HCT116 (cell line): Measurements from ENCODE around the gene ACMSD. TPM values are rescaled to one million over a fixed set of nuclear protein-coding genes. Genes with fewer than 3 reads are reported as not detected.

ENCODE experiments used
- ATAC-seq: fragments of 200-7000 bp; cut with Tn5 transposase; 2 replicates; pipeline ENCODE4 v1.9.1; 2020; ENCODE audit warnings: mild to moderate bottlenecking, moderate library complexity
- BruUV-seq: library from RNA; stranded (reverse); fragments of 400-500 nt; replicated peaks from 2 replicates; lab custom pipeline; 2021; lab: Mats Ljungman, UMichigan
- CTCF ChIA-PET: fragments of 300-600 bp; sonication (Branson Sonifier 250); formaldehyde crosslinking; loops from one replicate; lab custom pipeline; 2021; ENCODE audit warnings: antibody characterized with exemption; lab: Charles Lee
- POLR2A ChIA-PET: fragments of 300-600, 350-600 bp; sonication (Branson Sonifier 250); formaldehyde crosslinking; loops from one replicate; lab custom pipeline; 2021; ENCODE audit warnings: antibody characterized with exemption; lab: Charles Lee
- RAD21 ChIA-PET, 2 experiments: fragments of 300-600 bp; sonication (Branson Sonifier 250); formaldehyde crosslinking; loops; one replicate each; lab custom pipeline; 2023; ENCODE audit warnings: low total read pairs in 2 of 2; ENCODE audit not compliant: uncharacterized antibody in 2 of 2, unreplicated experiment in 2 of 2, low non-redundant PET in 1 of 2; lab: Charles Lee
- DNase-seq: peaks from one replicate; pipeline ENCODE4 v3.0.0-alpha.2; 2010; ENCODE audit warnings: low read depth, low spot score
- H2AFZ ChIP-seq: fragments of 200-600 bp; shearing (Covaris generic), sonication (generic); 2 replicates; pipeline ENCODE4 v1.6.1; 2017; ENCODE audit warnings: low read depth, mixed run types, mixed read lengths, antibody characterized with exemption, low read length; ENCODE audit not compliant: poor library complexity, severe bottlenecking
- H3K27ac ChIP-seq: 2 replicates; pipeline ENCODE4 v1.5.1; 2012; ENCODE audit warnings: low read depth, low read length
- H3K27me3 ChIP-seq: fragments of 200-600 bp; sonication (generic); 2 replicates; pipeline ENCODE4 v1.6.1; 2016; ENCODE audit warnings: mixed run types, low read length, mixed read lengths; ENCODE audit not compliant: insufficient read depth
- H3K36me3 ChIP-seq, 2 experiments: fragments of 200-500 bp in 1 of 2; fragments of 200-600 bp in 1 of 2; sonication (Bioruptor generic) in 1 of 2; sonication (generic) in 1 of 2; 2 replicates each; pipeline versions ENCODE4 v1.5.1 to v1.6.1; 2014 to 2016; ENCODE audit warnings: low read length in 2 of 2, inconsistent platforms in 1 of 2, mixed read lengths in 1 of 2, mixed run types in 1 of 2; ENCODE audit not compliant: insufficient read depth in 2 of 2, control insufficient read depth in 1 of 2
- H3K4me1 ChIP-seq, 2 experiments: fragments of 200-600 bp in 1 of 2; sonication (generic) in 1 of 2; 2 replicates each; pipeline versions ENCODE4 v1.5.1 to v1.6.1; 2012 to 2017; ENCODE audit warnings: low read length in 2 of 2, inconsistent platforms in 1 of 2, mild to moderate bottlenecking in 1 of 2, mixed read lengths in 1 of 2, mixed run types in 1 of 2, moderate library complexity in 1 of 2; ENCODE audit not compliant: insufficient read depth in 2 of 2, control insufficient read depth in 1 of 2
- H3K4me2 ChIP-seq: fragments of 200-600 bp; sonication (generic); 2 replicates; pipeline ENCODE4 v1.6.1; 2017; ENCODE audit warnings: mixed run types, low read length, mixed read lengths
- H3K4me3 ChIP-seq, 2 experiments: fragments of 200-600 bp in 1 of 2; sonication (generic) in 1 of 2; replicated peaks in 1 of 2; 2 replicates each; pipeline ENCODE4 v1.5.1; 2011 to 2016; ENCODE audit warnings: low read length in 2 of 2, control low read depth in 1 of 2, low read depth in 1 of 2, mild to moderate bottlenecking in 1 of 2, mixed read lengths in 1 of 2, mixed run types in 1 of 2
- H3K79me2 ChIP-seq: fragments of 200-600 bp; sonication (generic); 2 replicates; pipeline ENCODE4 v1.6.1; 2017; ENCODE audit warnings: mild to moderate bottlenecking, mixed run types, low read length, moderate library complexity, mixed read lengths; ENCODE audit not compliant: insufficient read depth
- H3K9ac ChIP-seq: fragments of 200-600 bp; sonication (generic); 2 replicates; pipeline ENCODE4 v1.6.1; 2016; ENCODE audit warnings: low read length, mixed read lengths
- H3K9me2 ChIP-seq: fragments of 200-600 bp; sonication (generic), shearing (Covaris generic); 2 replicates; pipeline ENCODE4 v1.6.1; 2017; ENCODE audit warnings: mixed run types, mild to moderate bottlenecking, moderate library complexity; ENCODE audit not compliant: insufficient read depth
- H3K9me3 ChIP-seq, 2 experiments: fragments of 200-500 bp in 1 of 2; fragments of 200-600 bp in 1 of 2; sonication (Bioruptor generic) in 1 of 2; sonication (generic) in 1 of 2; 2 replicates each; pipeline ENCODE4 v1.6.1; 2014 to 2017; ENCODE audit warnings: low read length in 2 of 2, mixed read lengths in 2 of 2, inconsistent platforms in 1 of 2, low read depth in 1 of 2, mild to moderate bottlenecking in 1 of 2, mixed run types in 1 of 2, moderate library complexity in 1 of 2; ENCODE audit not compliant: control insufficient read depth in 1 of 2, insufficient read depth in 1 of 2
- H4K20me1 ChIP-seq: fragments of 200-600 bp; sonication (generic), shearing (Covaris generic); 2 replicates; pipeline ENCODE4 v1.6.1; 2017; ENCODE audit warnings: mixed run types, mild to moderate bottlenecking, moderate library complexity; ENCODE audit not compliant: insufficient read depth
- CBX3 ChIP-seq: IDR thresholded peaks from 2 replicates; pipeline ENCODE4 v1.6.1; 2012; ENCODE audit warnings: low read depth
- CEBPB ChIP-seq: IDR thresholded peaks from 2 replicates; pipeline ENCODE4 v1.6.1; 2012; ENCODE audit warnings: low read depth
- CTCF ChIP-seq, 3 experiments: fragments of 200-600 bp in 1 of 3; sonication (generic) in 1 of 3; IDR thresholded peaks in 2 of 3; conservative IDR thresholded peaks in 1 of 3; 2 replicates each; pipeline ENCODE4 v1.5.1; 2012 to 2017; ENCODE audit warnings: low read depth in 2 of 3, low read length in 2 of 3, antibody characterized with exemption in 1 of 3, borderline replicate concordance in 1 of 3, control low read depth in 1 of 3, mild to moderate bottlenecking in 1 of 3, mixed read lengths in 1 of 3, mixed run types in 1 of 3, moderate library complexity in 1 of 3; ENCODE audit not compliant: insufficient read depth in 1 of 3
- ELF1 ChIP-seq: IDR thresholded peaks from 2 replicates; pipeline ENCODE4 v1.6.1; 2012; ENCODE audit warnings: low read depth, borderline replicate concordance
- JUND ChIP-seq: IDR thresholded peaks from 2 replicates; pipeline ENCODE4 v1.6.1; 2012
- MAX ChIP-seq: IDR thresholded peaks from 2 replicates; pipeline ENCODE4 v1.6.1; 2012
- POLR2A ChIP-seq: IDR thresholded peaks from 2 replicates; pipeline ENCODE4 v1.7.0; 2011; ENCODE audit warnings: borderline replicate concordance; ENCODE audit not compliant: insufficient read depth, insufficient read length; ENCODE audit errors: extremely low read depth
- POLR2AphosphoS5 ChIP-seq: IDR thresholded peaks from 2 replicates; pipeline ENCODE4 v1.6.1; 2011; ENCODE audit warnings: mild to moderate bottlenecking, low read depth, low read length, moderate library complexity
- REST ChIP-seq: IDR thresholded peaks from 2 replicates; pipeline ENCODE4 v1.6.1; 2012; ENCODE audit warnings: low read depth
- SIN3A ChIP-seq: IDR thresholded peaks from 2 replicates; pipeline ENCODE4 v1.6.1; 2012; ENCODE audit warnings: low read depth
- SP1 ChIP-seq: IDR thresholded peaks from 2 replicates; pipeline ENCODE4 v1.6.1; 2012; ENCODE audit warnings: low read depth
- TCF7L2 ChIP-seq: IDR thresholded peaks from 2 replicates; pipeline ENCODE4 v1.7.0; 2011; ENCODE audit warnings: borderline replicate concordance, inconsistent platforms; ENCODE audit not compliant: insufficient read depth, insufficient read length; ENCODE audit errors: extremely low read depth
- ZNF274 ChIP-seq: fragments of 200-500 bp; sonication (Bioruptor generic); IDR thresholded peaks from 2 replicates; pipeline ENCODE4 v1.6.1; 2014; ENCODE audit warnings: mild to moderate bottlenecking, low read depth, low read length, inconsistent platforms
- intact Hi-C: fragments of 100-400 bp; cut with micrococcal nuclease; formaldehyde crosslinking; loops from 2 replicates; pipeline ENCODE4 v1.10.0; 2022
- total RNA-seq: library from RNA; stranded (reverse); gene quantifications from one replicate; pipeline ENCODE4 v1.2.1, GENCODE V29; 2021; ENCODE audit not compliant: unreplicated experiment

ACMSD gene
- total RNA-seq, 1 experiment from 2014 or later: not detected

- H3K27ac ChIP-seq: peak overlapping the region; percentile 62
- ChIA-PET CTCF (interaction anchor here (0.6 to 1.6 kb wide), 2 partner anchors 19 to 1468 kb away, joined by 3 to 5 read pairs; no protein-coding TSS in a partner anchor), POLR2A (no interaction called here), RAD21 (no interaction called here)
- H3K4me3 ChIP-seq: peak overlapping the region; percentile 60 to 77
- H3K4me2 ChIP-seq: peak overlapping the region; percentile 70
- peak overlapping the region; percentile 4 for H2AFZ ChIP-seq
- BruUV-seq: no TSS peak
- ATAC-seq (no peak), DNase-seq (no peak)
- no peaks in the 10 kb centered on the region for H3K9me3 ChIP-seq
- H3K9ac ChIP-seq: peak overlapping the region; percentile 92
- no peaks in the 10 kb centered on the region for H3K9me2 ChIP-seq
- H3K79me2 ChIP-seq: peaks cover 38% of the 10 kb centered on the region
- H4K20me1 ChIP-seq: peaks cover 19% of the 10 kb centered on the region; the same call in 1 of the 2 replicates
- peaks cover 12 to 22% of the 10 kb centered on the region in 2 experiments; a peak in 3 of 4 replicates for H3K4me1 ChIP-seq
- H3K36me3 ChIP-seq: no peaks in the 10 kb centered on the region; a peak in 2 of 4 replicates
- intact Hi-C loops: no loop called here
- no peak for TF ChIP-seq JUND
- no peak for TF ChIP-seq SP1
- TF ChIP-seq ELF1: no peak
- no peak for TF ChIP-seq CEBPB
- TF ChIP-seq POLR2AphosphoS5: no peak
- TF ChIP-seq SIN3A: no peak
- TF ChIP-seq MAX: no peak
- H3K27me3 ChIP-seq: no peaks in the 10 kb centered on the region
Observed at GRCh38 chr2:134917360-134917865, 79.0 kb downstream of the ACMSD start.

- H3K27ac ChIP-seq: peak overlapping the region; percentile 62
- peaks cover 23% of the 10 kb centered on the region; the same call in 1 of the 2 replicates for H4K20me1 ChIP-seq
- peak overlapping the region; percentile 70 for H3K4me2 ChIP-seq
- DNase-seq (no peak), ATAC-seq (peak; percentile 86)
- intact Hi-C loops: no loop called here
- ChIA-PET RAD21 (interaction anchor here in 1 of 2 experiments (0.6 kb wide), 1 partner anchor 1031 kb away, joined by 3 read pairs; no protein-coding TSS in a partner anchor), CTCF (interaction anchor here (0.6 to 1.6 kb wide), 2 partner anchors 20 to 1467 kb away, joined by 3 to 5 read pairs; no protein-coding TSS in a partner anchor), POLR2A (no interaction called here)
- H2AFZ ChIP-seq: peak overlapping the region; percentile 4
- H3K27me3 ChIP-seq: no peaks in the 10 kb centered on the region
- peaks cover 43% of the 10 kb centered on the region for H3K79me2 ChIP-seq
- no peaks in the 10 kb centered on the region for H3K9me3 ChIP-seq
- peaks cover 12 to 22% of the 10 kb centered on the region in 2 experiments; a peak in 3 of 4 replicates for H3K4me1 ChIP-seq
- H3K36me3 ChIP-seq: no peaks in the 10 kb centered on the region; a peak in 2 of 4 replicates
- H3K4me3 ChIP-seq: peak overlapping the region; percentile 60 to 77
- peak overlapping the region; percentile 92 for H3K9ac ChIP-seq
- BruUV-seq: TSS peak; percentile 94
- H3K9me2 ChIP-seq: no peaks in the 10 kb centered on the region
- TF ChIP-seq SP1: no peak; the same call in 1 of the 2 replicates
- TF ChIP-seq REST: no peak
- TF ChIP-seq POLR2AphosphoS5: peak; percentile 93
- peak; percentile 93 for TF ChIP-seq POLR2A
- no peak for TF ChIP-seq CBX3
- peak in 1 of 3 experiments; percentile 25; a peak in 1 of 6 replicates for TF ChIP-seq CTCF (IDR thresholded peaks at IDR 0.05 in 2 of 3, conservative IDR thresholded peaks at IDR 0.05 in 1 of 3; ENCODE audit: borderline replicate concordance in 1 of 3, insufficient read depth in 1 of 3, low read depth in 2 of 3, low read length in 2 of 3)
- no peak for TF ChIP-seq ZNF274
- peak; percentile 29 for TF ChIP-seq TCF7L2
Observed at GRCh38 chr2:134917888-134918525, 79.6 kb downstream of the ACMSD start.
